Hepatocyte (in vitro differentiated cells): Measurements from ENCODE around the gene TRAF3. TPM values are rescaled to one million over a fixed set of nuclear protein-coding genes. Genes with fewer than 3 reads are reported as not detected.

ENCODE experiments used
- DNase-seq: peaks from one replicate; pipeline ENCODE4 v3.0.0-alpha.2; 2016; ENCODE audit warnings: low spot score
- H2AFZ ChIP-seq: fragments of 200-600 bp; sonication (generic); 2 replicates; pipeline ENCODE4 v1.6.0; 2016; ENCODE audit warnings: antibody characterized with exemption, mild to moderate bottlenecking
- H3K27ac ChIP-seq: fragments of 200-600 bp; sonication (generic); 2 replicates; pipeline ENCODE4 v1.5.1; 2016; ENCODE audit warnings: mild to moderate bottlenecking
- H3K27me3 ChIP-seq: fragments of 200-600 bp; sonication (generic); 2 replicates; pipeline ENCODE4 v1.6.1; 2016
- H3K36me3 ChIP-seq: fragments of 200-600 bp; sonication (generic); replicated peaks from 2 replicates; pipeline ENCODE4 v1.5.1; 2016; ENCODE audit warnings: low read depth; ENCODE audit not compliant: insufficient read depth
- H3K4me1 ChIP-seq: fragments of 200-600 bp; sonication (generic); 2 replicates; pipeline ENCODE4 v1.5.1; 2016; ENCODE audit warnings: mild to moderate bottlenecking, moderate library complexity; ENCODE audit not compliant: insufficient read depth
- H3K4me2 ChIP-seq: fragments of 200-600 bp; sonication (generic); 2 replicates; pipeline ENCODE4 v1.6.0; 2016
- H3K4me3 ChIP-seq: fragments of 200-600 bp; sonication (generic); 2 replicates; pipeline ENCODE4 v1.5.1; 2016; ENCODE audit warnings: mild to moderate bottlenecking
- H3K79me2 ChIP-seq: fragments of 200-600 bp; sonication (generic); 2 replicates; pipeline ENCODE4 v1.6.0; 2017; ENCODE audit warnings: mild to moderate bottlenecking
- H3K9me2 ChIP-seq: fragments of 200-600 bp; sonication (generic); replicated peaks from 2 replicates; pipeline ENCODE4 v1.6.0; 2017; ENCODE audit warnings: mild to moderate bottlenecking; ENCODE audit not compliant: insufficient read depth
- H3K9me3 ChIP-seq: fragments of 200-600 bp; sonication (generic); 2 replicates; pipeline ENCODE4 v1.5.1; 2016; ENCODE audit warnings: low read depth, mild to moderate bottlenecking
- H4K20me1 ChIP-seq: fragments of 200-600 bp; sonication (generic); 2 replicates; pipeline ENCODE4 v1.6.0; 2016; ENCODE audit warnings: mild to moderate bottlenecking; ENCODE audit not compliant: insufficient read depth, poor library complexity, severe bottlenecking
- EZH2 ChIP-seq: fragments of 200-600 bp; sonication (generic); IDR thresholded peaks from 2 replicates; pipeline ENCODE4 v1.6.1; 2016; ENCODE audit warnings: antibody characterized with exemption, mild to moderate bottlenecking, borderline replicate concordance
- EZH2phosphoT487 ChIP-seq: fragments of 200-600 bp; sonication (generic); IDR thresholded peaks from one replicate; pipeline ENCODE4 v1.6.1; 2018; ENCODE audit warnings: antibody characterized with exemption, mild to moderate bottlenecking, low read depth, moderate library complexity; ENCODE audit not compliant: unreplicated experiment, severe bottlenecking
- WGBS: methylation state at CpG from one replicate; pipeline ENCODE4 v1.1.6; 2016; ENCODE audit warnings: low lambda C conversion rate; ENCODE audit errors: missing lambda C conversion rate; 5-methylcytosine and 5-hydroxymethylcytosine counted together
- polyA plus RNA-seq: library from polyadenylated mRNA; unstranded; fragments of >200 nt; fragmentation: Nextera tagmentation; extraction: Ambion mirVana; gene quantifications from 2 replicates; pipeline ENCODE4 v1.2.1, GENCODE V29; 2016
- total RNA-seq: library from RNA; depleted of rRNA; stranded (reverse); fragments of >200 nt; gene quantifications from 2 replicates; pipeline ENCODE4 v1.2.3, GENCODE V29; 2014
- TF ChIP-seq, protein P1 (sequence below): fragments of 200-600 bp; sonication (generic); IDR thresholded peaks from 2 replicates; pipeline ENCODE4 v1.5.1; 2016; ENCODE audit warnings: antibody characterized with exemption, mild to moderate bottlenecking; ENCODE audit not compliant: poor library complexity

The TRAF3 gene
- total and polyA plus RNA-seq, 2 experiments from 2014 or later: 8.0 to 15.8 TPM

DNA sequence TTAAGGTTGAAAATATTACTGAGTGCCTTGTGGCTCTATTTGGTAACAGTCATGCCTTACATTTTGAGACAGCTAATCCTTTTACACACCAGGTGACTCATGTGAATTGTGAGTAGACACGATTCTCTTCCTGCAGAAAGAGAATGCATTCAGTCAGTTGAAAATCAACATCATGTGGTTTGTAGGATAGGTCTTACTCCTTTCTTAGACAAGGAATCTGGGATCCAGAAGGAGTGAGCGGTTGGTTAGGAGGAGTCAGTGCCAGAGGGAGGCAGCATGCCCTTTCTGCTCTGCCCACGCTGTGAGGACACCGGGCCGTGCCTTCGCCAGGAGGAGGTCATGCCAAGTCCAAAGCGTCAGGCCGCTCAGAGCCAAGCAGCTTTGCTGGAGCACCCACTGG lies 47.6 kb downstream of the TRAF3 start:
- WGBS: 92% methylated on average over 8 of the region's 8 CpGs
- Histone ChIP-seq H3K79me2 (peaks cover 69% of the 10 kb centered on the region), H3K36me3 (no peaks in the 10 kb centered on the region), H3K27ac (peak overlapping the region; percentile 57), H4K20me1 (no peaks in the 10 kb centered on the region), H3K4me1 (peaks cover 11% of the 10 kb centered on the region), H3K4me2 (no peak overlapping the region), H3K4me3 (no peak overlapping the region), H3K9me2 (no peaks in the 10 kb centered on the region), H3K27me3 (no peaks in the 10 kb centered on the region), H2AFZ (no peak overlapping the region), H3K9me3 (no peaks in the 10 kb centered on the region)
- TF ChIP-seq EZH2 (no peak), EZH2phosphoT487 (no peak)
- TF ChIP-seq, protein P1, sequence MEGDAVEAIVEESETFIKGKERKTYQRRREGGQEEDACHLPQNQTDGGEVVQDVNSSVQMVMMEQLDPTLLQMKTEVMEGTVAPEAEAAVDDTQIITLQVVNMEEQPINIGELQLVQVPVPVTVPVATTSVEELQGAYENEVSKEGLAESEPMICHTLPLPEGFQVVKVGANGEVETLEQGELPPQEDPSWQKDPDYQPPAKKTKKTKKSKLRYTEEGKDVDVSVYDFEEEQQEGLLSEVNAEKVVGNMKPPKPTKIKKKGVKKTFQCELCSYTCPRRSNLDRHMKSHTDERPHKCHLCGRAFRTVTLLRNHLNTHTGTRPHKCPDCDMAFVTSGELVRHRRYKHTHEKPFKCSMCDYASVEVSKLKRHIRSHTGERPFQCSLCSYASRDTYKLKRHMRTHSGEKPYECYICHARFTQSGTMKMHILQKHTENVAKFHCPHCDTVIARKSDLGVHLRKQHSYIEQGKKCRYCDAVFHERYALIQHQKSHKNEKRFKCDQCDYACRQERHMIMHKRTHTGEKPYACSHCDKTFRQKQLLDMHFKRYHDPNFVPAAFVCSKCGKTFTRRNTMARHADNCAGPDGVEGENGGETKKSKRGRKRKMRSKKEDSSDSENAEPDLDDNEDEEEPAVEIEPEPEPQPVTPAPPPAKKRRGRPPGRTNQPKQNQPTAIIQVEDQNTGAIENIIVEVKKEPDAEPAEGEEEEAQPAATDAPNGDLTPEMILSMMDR: no peak
- peak; percentile 21 for DNase-seq

DNA sequence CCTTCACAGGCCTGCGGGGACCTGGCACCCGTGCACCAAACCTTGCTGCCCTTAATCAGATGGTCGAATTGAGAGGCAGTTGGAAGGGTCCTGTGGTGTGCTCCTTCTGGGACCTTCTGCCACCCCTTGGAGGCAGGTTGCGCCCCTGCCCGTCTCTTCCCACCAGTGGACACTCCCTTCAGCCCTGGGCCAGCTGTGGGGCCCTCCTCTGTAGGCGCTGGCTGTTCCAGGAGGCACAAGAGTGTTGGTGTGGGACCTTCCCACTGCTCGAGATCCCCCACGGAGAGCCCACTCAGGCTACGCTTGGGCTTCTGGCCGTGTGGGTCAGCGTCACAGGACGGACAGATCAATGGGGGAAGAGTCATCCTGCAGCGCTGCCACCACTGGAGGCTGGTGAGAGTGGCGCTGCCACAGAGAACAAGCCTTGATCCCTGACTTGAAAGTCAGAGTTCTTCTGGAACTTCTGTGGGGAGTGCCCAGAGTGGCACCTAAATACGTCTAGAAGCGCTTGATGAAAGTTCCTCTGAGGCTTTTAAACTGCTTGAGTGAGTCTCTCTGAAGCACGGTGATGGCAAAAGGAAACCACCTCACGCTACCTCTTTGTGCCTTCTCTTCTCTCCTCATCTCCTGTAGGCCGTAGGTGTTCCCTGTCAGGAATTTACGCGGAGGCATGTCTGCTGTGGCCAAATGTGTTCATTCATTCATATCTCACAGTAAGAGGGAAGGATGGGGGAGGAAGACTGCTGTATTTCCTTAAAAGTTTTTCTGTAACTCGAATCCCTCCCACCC lies 48.3 kb downstream of the TRAF3 start:
- Histone ChIP-seq H3K4me2 (no peak overlapping the region), H4K20me1 (no peaks in the 10 kb centered on the region), H3K4me1 (peaks cover 11% of the 10 kb centered on the region), H2AFZ (no peak overlapping the region), H3K4me3 (no peak overlapping the region), H3K79me2 (peaks cover 71% of the 10 kb centered on the region), H3K9me2 (no peaks in the 10 kb centered on the region), H3K27ac (peak overlapping the region; percentile 57), H3K9me3 (no peaks in the 10 kb centered on the region), H3K36me3 (no peaks in the 10 kb centered on the region), H3K27me3 (no peaks in the 10 kb centered on the region)
- TF ChIP-seq, protein P1: no peak
- TF ChIP-seq EZH2 (no peak), EZH2phosphoT487 (no peak)
- DNase-seq: no peak
- WGBS: 96% methylated on average over 22 of the region's 22 CpGs

DNA sequence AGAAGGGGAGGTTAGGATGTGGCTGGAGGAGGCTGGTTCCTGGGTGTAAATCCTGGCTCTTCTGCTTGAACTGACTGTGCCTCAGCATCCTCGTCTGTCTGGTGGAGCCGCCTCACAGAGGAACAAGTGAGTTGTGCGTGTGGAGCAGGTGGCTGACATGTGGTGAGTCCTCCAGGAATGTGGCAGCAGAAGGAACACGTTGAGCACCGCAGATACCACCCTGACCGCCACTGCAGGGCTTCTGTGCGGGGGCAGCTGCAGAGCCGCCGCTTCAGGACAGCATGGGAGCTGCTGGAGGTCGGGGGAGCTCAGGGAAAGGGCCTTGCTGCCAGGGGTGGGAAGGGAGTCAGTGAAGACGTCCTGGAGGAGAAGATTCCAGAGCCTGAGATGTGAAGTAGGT lies 48.9 kb downstream of the TRAF3 start:
- TF ChIP-seq, protein P1: no peak
- TF ChIP-seq EZH2phosphoT487 (no peak), EZH2 (no peak)
- H2AFZ ChIP-seq: no peak overlapping the region
- H3K36me3 ChIP-seq: no peaks in the 10 kb centered on the region
- H3K4me3 ChIP-seq: no peak overlapping the region
- H3K27ac ChIP-seq: no peak overlapping the region
- H3K4me1 ChIP-seq: peaks cover 11% of the 10 kb centered on the region
- H4K20me1 ChIP-seq: no peaks in the 10 kb centered on the region
- no peaks in the 10 kb centered on the region for H3K9me3 ChIP-seq
- no peak overlapping the region for H3K4me2 ChIP-seq
- DNase-seq: no peak
- WGBS: 92% methylated on average over 11 of the region's 11 CpGs
- H3K79me2 ChIP-seq: peaks cover 69% of the 10 kb centered on the region
- H3K27me3 ChIP-seq: no peaks in the 10 kb centered on the region
- no peaks in the 10 kb centered on the region for H3K9me2 ChIP-seq
